ENCODE data around the gene CCDC9B.

CCDC9B gene

GRCh38 chr15:40365016-40365415 is 24.3 kb upstream of the CCDC9B start:
- DNase-seq: no peak

GRCh38 chr15:40364251-40364650 is 23.5 kb upstream of the CCDC9B start:
- DNase-seq: no peak

- DNase-seq: no peak
Measured at GRCh38 chr15:40363611-40364010, 22.9 kb upstream of the CCDC9B start.

GRCh38 chr15:40361640-40362039 is 20.9 kb upstream of the CCDC9B start:
- DNase-seq: no peak

GRCh38 chr15:40360015-40360414 is 19.3 kb upstream of the CCDC9B start:
- no peak for DNase-seq

- DNase-seq: peak; percentile 8
Measured at GRCh38 chr15:40358471-40359353, 18.0 kb upstream of the CCDC9B start.

- peak; percentile 45 for DNase-seq
Measured at GRCh38 chr15:40357723-40358470, 17.2 kb upstream of the CCDC9B start, which contains the start of gene DISP2. Gene DISP2 (plus strand): TSS chr15:40358219. CDS start chr15:40358322, 103 bp downstream.

- no peak for DNase-seq
Measured at GRCh38 chr15:40357246-40357645, 16.5 kb upstream of the CCDC9B start.

GRCh38 chr15:40355976-40356585 is 15.3 kb upstream of the CCDC9B start:
- DNase-seq: no peak

GRCh38 chr15:40354408-40355171 is 13.9 kb upstream of the CCDC9B start:
- no peak for DNase-seq

- no peak for DNase-seq
Measured at GRCh38 chr15:40353697-40354096, 13.0 kb upstream of the CCDC9B start.

GRCh38 chr15:40352281-40352901 is 11.7 kb upstream of the CCDC9B start:
- DNase-seq: no peak

GRCh38 chr15:40349163-40349562 is 8.4 kb upstream of the CCDC9B start:
- no peak for DNase-seq

GRCh38 chr15:40348474-40348870 is 7.7 kb upstream of the CCDC9B start:
- DNase-seq: no peak

GRCh38 chr15:40347559-40348473 is 7.1 kb upstream of the CCDC9B start:
- DNase-seq: no peak

GRCh38 chr15:40346579-40347558 is 6.1 kb upstream of the CCDC9B start:
- no peak for DNase-seq

GRCh38 chr15:40345867-40346578 is 5.3 kb upstream of the CCDC9B start:
- DNase-seq: no peak

- DNase-seq: no peak
Measured at GRCh38 chr15:40345225-40345866, 4.6 kb upstream of the CCDC9B start.
